Endothelial cell of umbilical vein (primary cell): ENCODE data around the gene EPHA5. TPM values are rescaled to one million over a fixed set of nuclear protein-coding genes. Genes with fewer than 3 reads are reported as not detected.

ENCODE experiments used
- BruUV-seq: library from RNA; stranded (reverse); fragments of 400-500 nt; replicated peaks from 2 replicates; lab custom pipeline; 2021; lab: Mats Ljungman, UMichigan
- CTCF ChIA-PET: fragments of 300-600, 350-600 bp; sonication (Branson Sonifier 250); formaldehyde crosslinking; loops from one replicate; lab custom pipeline; 2021; ENCODE audit warnings: antibody characterized with exemption, inconsistent platforms; lab: Charles Lee
- POLR2A ChIA-PET: fragments of 300-600, 350-600 bp; sonication (Branson Sonifier 250); formaldehyde crosslinking; loops from one replicate; lab custom pipeline; 2021; ENCODE audit warnings: antibody characterized with exemption, inconsistent platforms; lab: Charles Lee
- DNase-seq: peaks from one replicate; pipeline ENCODE4 v3.0.0-alpha.2; 2011; ENCODE audit warnings: low read depth, low spot score
- FAIRE-seq: peaks from 2 replicates; lab custom pipeline; 2011; peaks lifted over from hg19 to GRCh38; lab: Jason Lieb, UNC
- H2AFZ ChIP-seq: 2 replicates; pipeline ENCODE4 v1.6.0; 2012; ENCODE audit warnings: low read depth, low read length, control low read depth, inconsistent platforms
- H3K27ac ChIP-seq: 2 replicates; pipeline ENCODE4 v1.5.1; 2011; ENCODE audit warnings: low read depth, mild to moderate bottlenecking, control low read depth, low read length, moderate library complexity; ENCODE audit not compliant: insufficient read depth
- H3K27me3 ChIP-seq, 2 experiments: 2 replicates each; pipeline versions ENCODE4 v1.6.0 to v1.6.1; 2011; ENCODE audit warnings: low read length in 2 of 2, mixed read lengths in 1 of 2; ENCODE audit not compliant: control insufficient read depth in 2 of 2, insufficient read depth in 2 of 2
- H3K36me3 ChIP-seq, 2 experiments: 2 replicates in 1 of 2; 3 replicates in 1 of 2; pipeline ENCODE4 v1.5.1; 2011; ENCODE audit warnings: low read length in 2 of 2, mild to moderate bottlenecking in 1 of 2, moderate library complexity in 1 of 2; ENCODE audit not compliant: control insufficient read depth in 2 of 2, insufficient read depth in 2 of 2; ENCODE audit errors: extremely low read depth in 1 of 2
- H3K4me1 ChIP-seq: 3 replicates; pipeline ENCODE4 v1.5.1; 2011; ENCODE audit warnings: mild to moderate bottlenecking, low read length; ENCODE audit not compliant: control insufficient read depth, insufficient read depth; ENCODE audit errors: extremely low read depth
- H3K4me2 ChIP-seq: 2 replicates; pipeline ENCODE4 v1.6.1; 2011; ENCODE audit warnings: low read length, control low read depth, mixed read lengths; ENCODE audit not compliant: insufficient read depth
- H3K4me3 ChIP-seq, 3 experiments: fragments of 200-600 bp in 1 of 3; sonication (generic), shearing (Covaris generic) in 1 of 3; replicated peaks in 1 of 3; 2 replicates each; pipeline ENCODE4 v1.5.1; 2011 to 2016; ENCODE audit warnings: control low read depth in 3 of 3, low read length in 3 of 3, mild to moderate bottlenecking in 2 of 3, inconsistent platforms in 1 of 3, low read depth in 1 of 3, moderate library complexity in 1 of 3; ENCODE audit not compliant: insufficient read depth in 1 of 3
- H3K79me2 ChIP-seq: 2 replicates; pipeline ENCODE4 v1.6.0; 2012; ENCODE audit warnings: low read length, inconsistent platforms; ENCODE audit not compliant: control insufficient read depth, insufficient read depth
- H3K9ac ChIP-seq: replicated peaks from 2 replicates; pipeline ENCODE3; 2011; ENCODE audit warnings: low read length, control low read depth; ENCODE audit not compliant: insufficient read depth; ENCODE audit errors: extremely low read depth
- H3K9me1 ChIP-seq: replicated peaks from 3 replicates; pipeline ENCODE4 v1.6.0; 2011; ENCODE audit warnings: mild to moderate bottlenecking, low read length; ENCODE audit not compliant: control insufficient read depth, insufficient read depth; ENCODE audit errors: extremely low read depth
- H3K9me3 ChIP-seq: replicated peaks from 2 replicates; pipeline ENCODE4 v1.5.1; 2012; ENCODE audit warnings: low read length, inconsistent platforms; ENCODE audit not compliant: control insufficient read depth, insufficient read depth
- H4K20me1 ChIP-seq: replicated peaks from 2 replicates; pipeline ENCODE3; 2011; ENCODE audit warnings: mild to moderate bottlenecking, low read length; ENCODE audit not compliant: control insufficient read depth, insufficient read depth; ENCODE audit errors: extremely low read depth
- EZH2 ChIP-seq: IDR thresholded peaks from 2 replicates; pipeline ENCODE4 v1.6.1; 2012; ENCODE audit warnings: borderline replicate concordance, low read depth, mild to moderate bottlenecking, moderate library complexity, low read length, inconsistent platforms; ENCODE audit not compliant: severe bottlenecking
- FOS ChIP-seq: IDR thresholded peaks from 2 replicates; pipeline ENCODE4 v1.6.1; 2011; ENCODE audit warnings: mild to moderate bottlenecking, low read length, moderate library complexity, borderline replicate concordance; ENCODE audit not compliant: insufficient read depth
- GATA2 ChIP-seq: IDR thresholded peaks from 2 replicates; pipeline ENCODE4 v1.7.0; 2011; ENCODE audit warnings: low read depth, mild to moderate bottlenecking, moderate library complexity, mixed read lengths, low read length; ENCODE audit not compliant: insufficient read length, insufficient read depth
- JUN ChIP-seq: IDR thresholded peaks from 2 replicates; pipeline ENCODE4 v1.6.1; 2011; ENCODE audit warnings: borderline replicate concordance, low read depth; ENCODE audit not compliant: insufficient read length, insufficient read depth
- MAX ChIP-seq: IDR thresholded peaks from 2 replicates; pipeline ENCODE4 v1.6.1; 2011; ENCODE audit not compliant: insufficient read depth, insufficient read length
- MYC ChIP-seq: IDR thresholded peaks from one replicate; pipeline ENCODE4 v1.6.1; 2011; ENCODE audit warnings: mild to moderate bottlenecking, low read depth, low read length
- POLR2A ChIP-seq: IDR thresholded peaks from 2 replicates; pipeline ENCODE4 v1.6.1; 2012; ENCODE audit warnings: low read depth, mild to moderate bottlenecking, control low read depth, low read length
- POLR2AphosphoS5 ChIP-seq: IDR thresholded peaks from 2 replicates; pipeline ENCODE4 v1.6.1; 2012; ENCODE audit warnings: low read depth, mild to moderate bottlenecking, control low read depth, low read length, moderate library complexity; ENCODE audit not compliant: insufficient read depth
- dilution Hi-C: fragments of 300-500 bp; cut with MboI; formaldehyde crosslinking; loops from one replicate; pipeline ENCODE4 v1.15.0; 2019; ENCODE audit warnings: low sequenced_read_pairs; ENCODE audit not compliant: extremely low pct_ligation_motif_present
- intact Hi-C: fragments of 100-400 bp; cut with micrococcal nuclease; formaldehyde crosslinking; loops from one replicate; pipeline ENCODE4 v1.10.0; 2022
- polyA plus RNA-seq, 4 experiments: library from polyadenylated mRNA; depleted of rRNA in 3 of 4; stranded (reverse) in 3 of 4; unstranded in 1 of 4; fragments of >200 nt; gene quantifications; 2 replicates each; pipeline versions ENCODE4 v1.2.1 to v1.2.3, GENCODE V29; 2011 to 2012; ENCODE audit warnings: missing spikeins in 1 of 4
- total RNA-seq: library from RNA; stranded (reverse); gene quantifications from 2 replicates; pipeline ENCODE4 v1.2.3, GENCODE V29; 2021
- TF ChIP-seq, protein P1 (sequence below), 2 donors: IDR thresholded peaks; 1 replicate in 1 of 2; 2 replicates in 1 of 2; pipeline ENCODE4 v1.5.1; 2011; ENCODE audit warnings: low read length in 2 of 2, mild to moderate bottlenecking in 2 of 2, moderate library complexity in 2 of 2, control low read depth in 1 of 2, inconsistent platforms in 1 of 2, low read depth in 1 of 2; ENCODE audit not compliant: insufficient read depth in 1 of 2; ENCODE audit errors: extremely low read depth in 1 of 2

The EPHA5 gene
- total and polyA plus RNA-seq, 2 donors (not counting 3 experiments of a cell fraction or from before 2014, with no cell fraction given) = 0.31 to 0.39 TPM

DNA sequence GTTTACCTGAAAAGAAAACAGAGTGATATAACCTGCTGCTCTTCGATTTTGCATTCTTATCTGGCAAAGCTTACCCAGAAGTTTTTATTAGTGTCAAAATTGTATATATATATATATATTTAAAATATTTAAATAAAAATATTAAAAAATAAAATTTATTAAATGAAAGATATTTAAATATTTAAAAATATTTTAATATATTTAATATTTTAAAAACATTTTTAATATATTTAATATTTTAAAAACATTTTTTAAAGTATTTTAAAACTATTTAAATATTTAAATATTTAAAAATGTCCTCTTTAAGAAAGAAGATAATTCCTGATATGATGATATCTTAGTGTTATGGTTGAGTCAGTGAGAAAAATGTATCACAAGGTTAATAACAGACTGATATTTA, 317.2 kb downstream of the EPHA5 start:
- Histone ChIP-seq H3K79me2 (no peaks in the 10 kb centered on the region), H3K27me3 (no peaks in the 10 kb centered on the region), H3K4me1 (no peaks in the 10 kb centered on the region), H3K9ac (no peak overlapping the region), H4K20me1 (no peaks in the 10 kb centered on the region), H3K4me2 (no peak overlapping the region), H3K27ac (no peak overlapping the region), H3K36me3 (no peaks in the 10 kb centered on the region), H2AFZ (no peak overlapping the region), H3K9me3 (no peaks in the 10 kb centered on the region), H3K4me3 (no peak overlapping the region), H3K9me1 (no peaks in the 10 kb centered on the region)
- no peak for FAIRE-seq
- BruUV-seq = no TSS peak
- TF ChIP-seq MYC = no peak
- TF ChIP-seq POLR2A = no peak
- no peak for TF ChIP-seq GATA2
- TF ChIP-seq POLR2AphosphoS5 = no peak
- TF ChIP-seq, protein P1, sequence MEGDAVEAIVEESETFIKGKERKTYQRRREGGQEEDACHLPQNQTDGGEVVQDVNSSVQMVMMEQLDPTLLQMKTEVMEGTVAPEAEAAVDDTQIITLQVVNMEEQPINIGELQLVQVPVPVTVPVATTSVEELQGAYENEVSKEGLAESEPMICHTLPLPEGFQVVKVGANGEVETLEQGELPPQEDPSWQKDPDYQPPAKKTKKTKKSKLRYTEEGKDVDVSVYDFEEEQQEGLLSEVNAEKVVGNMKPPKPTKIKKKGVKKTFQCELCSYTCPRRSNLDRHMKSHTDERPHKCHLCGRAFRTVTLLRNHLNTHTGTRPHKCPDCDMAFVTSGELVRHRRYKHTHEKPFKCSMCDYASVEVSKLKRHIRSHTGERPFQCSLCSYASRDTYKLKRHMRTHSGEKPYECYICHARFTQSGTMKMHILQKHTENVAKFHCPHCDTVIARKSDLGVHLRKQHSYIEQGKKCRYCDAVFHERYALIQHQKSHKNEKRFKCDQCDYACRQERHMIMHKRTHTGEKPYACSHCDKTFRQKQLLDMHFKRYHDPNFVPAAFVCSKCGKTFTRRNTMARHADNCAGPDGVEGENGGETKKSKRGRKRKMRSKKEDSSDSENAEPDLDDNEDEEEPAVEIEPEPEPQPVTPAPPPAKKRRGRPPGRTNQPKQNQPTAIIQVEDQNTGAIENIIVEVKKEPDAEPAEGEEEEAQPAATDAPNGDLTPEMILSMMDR (IDR thresholded peaks at IDR 0.05; ENCODE audit: extremely low read depth in 1 of 2, insufficient read depth in 1 of 2, low read depth in 1 of 2, low read length in 2 of 2) = no peak
- TF ChIP-seq EZH2 = no peak
- no peak for TF ChIP-seq MAX
- no peak for TF ChIP-seq FOS
- no peak for TF ChIP-seq JUN
- DNase-seq = no peak
- dilution Hi-C loops = no loop called here
- ChIA-PET POLR2A (no interaction called here), CTCF (no interaction called here)
- intact Hi-C loops = no loop called here
